Osteoblast (primary cell): Measurements from ENCODE around the gene AUNIP. TPM values are rescaled to one million over a fixed set of nuclear protein-coding genes. Genes with fewer than 3 reads are reported as not detected.

ENCODE experiments used
- DNase-seq: peaks from one replicate; pipeline ENCODE4 v3.0.0; 2011; ENCODE audit warnings: low spot score, mixed read lengths; ENCODE audit not compliant: insufficient read length; ENCODE audit errors: missing footprints
- H2AFZ ChIP-seq: 2 replicates; pipeline ENCODE4 v1.6.0; 2011; ENCODE audit warnings: mild to moderate bottlenecking, low read length
- H3K27ac ChIP-seq: 2 replicates; pipeline ENCODE4 v1.5.1; 2011; ENCODE audit warnings: mild to moderate bottlenecking, low read depth, low read length, moderate library complexity
- H3K27me3 ChIP-seq: 2 replicates; pipeline ENCODE4 v1.6.0; 2012; ENCODE audit warnings: mild to moderate bottlenecking, control low read depth, inconsistent platforms, low read length, moderate library complexity; ENCODE audit not compliant: insufficient read depth
- H3K36me3 ChIP-seq: 2 replicates; pipeline ENCODE4 v1.5.1; 2011; ENCODE audit warnings: mild to moderate bottlenecking, low read length, control low read depth, moderate library complexity; ENCODE audit not compliant: insufficient read depth
- H3K4me1 ChIP-seq: 2 replicates; pipeline ENCODE4 v1.5.1; 2011; ENCODE audit warnings: mild to moderate bottlenecking, low read length, control low read depth, moderate library complexity; ENCODE audit not compliant: insufficient read depth
- H3K4me2 ChIP-seq: 2 replicates; pipeline ENCODE4 v1.6.0; 2011; ENCODE audit warnings: mild to moderate bottlenecking, low read length; ENCODE audit not compliant: insufficient read depth
- H3K4me3 ChIP-seq: fragments of 200-600 bp; sonication (generic); 3 replicates; pipeline ENCODE4 v1.5.1; 2012; ENCODE audit warnings: mild to moderate bottlenecking, low read length, inconsistent platforms; ENCODE audit not compliant: insufficient read depth
- H3K79me2 ChIP-seq: 2 replicates; pipeline ENCODE4 v1.6.0; 2012; ENCODE audit warnings: mild to moderate bottlenecking, low read length, control low read depth, inconsistent platforms; ENCODE audit not compliant: insufficient read depth
- H3K9me3 ChIP-seq: 2 replicates; pipeline ENCODE4 v1.5.1; 2011; ENCODE audit warnings: low read depth, low read length, control low read depth
- H4K20me1 ChIP-seq: 2 replicates; pipeline ENCODE4 v1.6.0; 2012; ENCODE audit warnings: mild to moderate bottlenecking, low read length, control low read depth; ENCODE audit not compliant: insufficient read depth
- CTCF ChIP-seq: IDR thresholded peaks from 2 replicates; pipeline ENCODE4 v1.5.1; 2011; ENCODE audit warnings: mild to moderate bottlenecking, low read depth, low read length, moderate library complexity; ENCODE audit errors: extremely low read depth
- total RNA-seq: library from RNA; depleted of rRNA; stranded (reverse); fragments of >200 nt; gene quantifications from 2 replicates; pipeline ENCODE4 v1.2.3, GENCODE V29; 2012

AUNIP gene, protein sequence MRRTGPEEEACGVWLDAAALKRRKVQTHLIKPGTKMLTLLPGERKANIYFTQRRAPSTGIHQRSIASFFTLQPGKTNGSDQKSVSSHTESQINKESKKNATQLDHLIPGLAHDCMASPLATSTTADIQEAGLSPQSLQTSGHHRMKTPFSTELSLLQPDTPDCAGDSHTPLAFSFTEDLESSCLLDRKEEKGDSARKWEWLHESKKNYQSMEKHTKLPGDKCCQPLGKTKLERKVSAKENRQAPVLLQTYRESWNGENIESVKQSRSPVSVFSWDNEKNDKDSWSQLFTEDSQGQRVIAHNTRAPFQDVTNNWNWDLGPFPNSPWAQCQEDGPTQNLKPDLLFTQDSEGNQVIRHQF
- total RNA-seq: 0.72 and 0.88 TPM in 2 replicates

DNA sequence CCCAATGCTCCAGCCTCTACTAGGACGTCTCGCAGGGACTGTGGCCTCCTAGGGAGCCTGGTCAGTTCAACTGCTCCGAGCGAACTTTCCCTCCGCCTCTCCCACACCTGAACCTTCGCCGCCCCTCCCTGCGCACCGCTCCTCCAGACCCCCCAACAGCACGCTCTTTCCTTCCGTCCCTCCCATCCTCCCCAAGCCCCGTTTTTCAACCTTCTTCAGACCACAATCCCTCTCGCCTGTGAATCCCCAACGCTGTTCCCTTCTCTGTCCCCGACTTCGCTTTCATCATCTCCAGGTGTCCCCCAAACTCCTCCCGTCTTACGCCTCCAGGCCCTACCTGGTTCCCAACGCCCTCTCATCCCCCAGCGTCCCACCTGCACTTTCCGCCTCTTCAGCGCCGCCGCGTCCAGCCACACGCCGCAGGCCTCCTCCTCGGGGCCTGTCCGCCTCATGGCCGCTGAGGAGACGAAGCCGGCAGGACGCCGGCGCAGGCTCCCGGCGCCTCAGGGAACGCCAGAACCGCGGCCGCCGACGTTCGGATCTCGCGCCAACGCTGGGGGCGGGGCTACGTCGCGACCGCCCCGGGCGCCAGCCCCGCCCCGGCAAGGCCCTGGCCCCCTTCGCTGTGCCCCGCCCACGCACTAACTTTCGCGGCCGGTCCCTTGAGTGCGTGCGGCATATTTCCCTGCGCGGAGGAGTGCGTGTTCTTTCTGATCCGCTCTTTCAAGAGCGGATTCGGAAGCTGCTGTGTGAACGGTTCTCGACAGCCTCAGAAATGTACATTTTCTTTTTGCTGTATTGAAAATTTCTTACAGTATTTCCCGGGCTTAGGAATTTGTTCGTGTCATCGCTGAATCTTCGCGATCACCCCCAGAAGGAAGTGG lies at the start of gene AUNIP:
Gene AUNIP, minus strand, starts transcription at position 552 of the 884 bp plus-strand sequence. Its CDS starts 100 bp downstream, at position 452.
- peak within 1 kb of the TSS; percentile 98 for H2AFZ ChIP-seq
- no peaks in the 10 kb centered on the region for H3K9me3 ChIP-seq
- peak within 1 kb of the TSS; percentile 97 for H3K27ac ChIP-seq
- peak; percentile 98 for DNase-seq
- peaks cover 10% of the 10 kb centered on the region for H3K79me2 ChIP-seq
- H4K20me1 ChIP-seq: no peaks in the 10 kb centered on the region
- H3K27me3 ChIP-seq: no peaks in the 10 kb centered on the region
- no peak for TF ChIP-seq CTCF
- peak within 1 kb of the TSS; percentile 99 for H3K4me2 ChIP-seq
- H3K4me1 ChIP-seq: peaks cover 8% of the 10 kb centered on the region
- peak within 1 kb of the TSS; percentile 88 for H3K4me3 ChIP-seq
- H3K36me3 ChIP-seq: peaks cover 15% of the 10 kb centered on the region

DNA sequence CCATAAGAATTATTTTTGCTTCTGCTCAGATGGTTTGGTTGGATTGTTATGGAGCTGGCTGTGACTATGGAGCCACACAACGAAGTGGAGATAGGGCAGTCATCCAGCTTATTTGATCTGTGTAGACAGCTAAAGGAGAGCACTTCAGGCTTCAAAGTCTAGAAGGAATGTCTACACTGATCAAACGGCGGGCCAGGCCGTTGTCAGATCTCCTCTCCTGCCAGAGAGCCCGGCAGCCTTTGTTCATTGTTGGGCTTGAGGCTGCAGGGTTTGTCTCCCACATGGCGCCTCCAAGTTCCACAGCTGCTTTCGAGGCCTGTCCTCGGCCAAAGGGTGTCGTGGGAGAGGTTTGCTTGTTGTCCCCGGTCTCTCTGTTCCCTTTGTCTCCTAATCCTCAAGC lies 49.8 kb upstream of the AUNIP start:
- Histone ChIP-seq H3K9me3 (no peaks in the 10 kb centered on the region), H3K4me3 (no peak overlapping the region), H3K4me2 (no peak overlapping the region), H2AFZ (no peak overlapping the region), H3K36me3 (no peaks in the 10 kb centered on the region), H3K27ac (no peak overlapping the region), H3K79me2 (peaks cover 10% of the 10 kb centered on the region), H3K27me3 (no peaks in the 10 kb centered on the region), H3K4me1 (peaks cover 32% of the 10 kb centered on the region), H4K20me1 (no peaks in the 10 kb centered on the region)
- no peak for DNase-seq
- no peak for TF ChIP-seq CTCF

GRCh38 chr1:25908161-25908560 lies 48.9 kb upstream of the AUNIP start:
- Histone ChIP-seq H3K4me3 (no peak overlapping the region), H3K9me3 (no peaks in the 10 kb centered on the region), H4K20me1 (no peaks in the 10 kb centered on the region), H2AFZ (no peak overlapping the region), H3K27ac (no peak overlapping the region), H3K4me2 (no peak overlapping the region), H3K27me3 (no peaks in the 10 kb centered on the region), H3K36me3 (peaks cover 3% of the 10 kb centered on the region), H3K4me1 (peaks cover 35% of the 10 kb centered on the region), H3K79me2 (peaks cover 19% of the 10 kb centered on the region)
- peak; percentile 66 for DNase-seq
- TF ChIP-seq CTCF: no peak

- H2AFZ ChIP-seq: peak overlapping the region; percentile 88
- H3K4me3 ChIP-seq: no peak overlapping the region
- peaks cover 24% of the 10 kb centered on the region for H3K79me2 ChIP-seq
- no peaks in the 10 kb centered on the region for H3K9me3 ChIP-seq
- no peak for TF ChIP-seq CTCF
- peaks cover 9% of the 10 kb centered on the region for H3K36me3 ChIP-seq
- DNase-seq: peak; percentile 72
- H3K27me3 ChIP-seq: no peaks in the 10 kb centered on the region
- H4K20me1 ChIP-seq: no peaks in the 10 kb centered on the region
- peaks cover 33% of the 10 kb centered on the region for H3K4me1 ChIP-seq
- no peak overlapping the region for H3K4me2 ChIP-seq
- H3K27ac ChIP-seq: no peak overlapping the region
These were observed 48.3 kb upstream of the AUNIP start for GRCh38 chr1:25907601-25908000.
